ENCODE data around the gene SCIN. TPM values are rescaled to one million over a fixed set of nuclear protein-coding genes. Genes with fewer than 3 reads are reported as not detected.
"Not testable (repeated sequence)": the region's sequence is repeated elsewhere in the genome, so short reads cannot be mapped to it uniquely, and the experiment has no call there.

Gene SCIN
- total RNA-seq, 1 donor from 2014 or later = 3.9 TPM

GRCh38 chr7:12552876-12553275, 17.6 kb upstream of the SCIN start:
- Mint-ChIP-seq H3K27ac (no peak overlapping the region), H3K9me3 (peaks cover 6% of the 10 kb centered on the region), H3K36me3 (peaks cover 8% of the 10 kb centered on the region), H3K4me1 (ENCODE audit: unreplicated experiment) (peaks cover 14% of the 10 kb centered on the region), H3K27me3 (no peaks in the 10 kb centered on the region), H3K4me3 (no peak overlapping the region)
- DNase-seq (ENCODE audit: extremely low spot score, unreplicated experiment) = no peak
- no peak for TF ChIP-seq CTCF (conservative IDR thresholded peaks at IDR 0.05)

GRCh38 chr7:12553416-12553815, 17.1 kb upstream of the SCIN start:
- H3K27ac Mint-ChIP-seq = no peak overlapping the region
- no peak for TF ChIP-seq CTCF (conservative IDR thresholded peaks at IDR 0.05)
- peaks cover 8% of the 10 kb centered on the region for H3K36me3 Mint-ChIP-seq
- peaks cover 10% of the 10 kb centered on the region for H3K9me3 Mint-ChIP-seq
- no peaks in the 10 kb centered on the region for H3K27me3 Mint-ChIP-seq
- DNase-seq (ENCODE audit: extremely low spot score, unreplicated experiment) = no peak
- H3K4me3 Mint-ChIP-seq = no peak overlapping the region
- H3K4me1 Mint-ChIP-seq (ENCODE audit: unreplicated experiment) = peaks cover 14% of the 10 kb centered on the region

GRCh38 chr7:12554351-12554750, 16.2 kb upstream of the SCIN start:
- H3K9me3 Mint-ChIP-seq = peaks cover 10% of the 10 kb centered on the region
- no peak overlapping the region for H3K27ac Mint-ChIP-seq
- H3K27me3 Mint-ChIP-seq = no peaks in the 10 kb centered on the region
- no peak for TF ChIP-seq CTCF (conservative IDR thresholded peaks at IDR 0.05)
- H3K4me1 Mint-ChIP-seq (ENCODE audit: unreplicated experiment) = peaks cover 14% of the 10 kb centered on the region
- DNase-seq (ENCODE audit: extremely low spot score, unreplicated experiment) = no peak
- no peak overlapping the region for H3K4me3 Mint-ChIP-seq
- peaks cover 8% of the 10 kb centered on the region for H3K36me3 Mint-ChIP-seq

- Mint-ChIP-seq H3K27ac (no peak overlapping the region), H3K4me1 (ENCODE audit: unreplicated experiment) (peaks cover 14% of the 10 kb centered on the region), H3K27me3 (no peaks in the 10 kb centered on the region), H3K4me3 (no peak overlapping the region), H3K36me3 (peaks cover 8% of the 10 kb centered on the region), H3K9me3 (peaks cover 10% of the 10 kb centered on the region)
- no peak for TF ChIP-seq CTCF (conservative IDR thresholded peaks at IDR 0.05)
- no peak for DNase-seq (ENCODE audit: extremely low spot score, unreplicated experiment)
Measured at GRCh38 chr7:12554872-12555271, 15.6 kb upstream of the SCIN start.

GRCh38 chr7:12555695-12556094, 14.8 kb upstream of the SCIN start:
- peaks cover 10% of the 10 kb centered on the region for H3K9me3 Mint-ChIP-seq
- not testable (repeated sequence) for H3K27ac Mint-ChIP-seq; H3K27me3 Mint-ChIP-seq; DNase-seq (ENCODE audit: extremely low spot score, unreplicated experiment); H3K36me3 Mint-ChIP-seq; H3K4me3 Mint-ChIP-seq
- H3K4me1 Mint-ChIP-seq (ENCODE audit: unreplicated experiment) = peaks cover 14% of the 10 kb centered on the region

- Mint-ChIP-seq H3K4me1 (ENCODE audit: unreplicated experiment) (peaks cover 14% of the 10 kb centered on the region), H3K9me3 (peaks cover 10% of the 10 kb centered on the region)
- not testable (repeated sequence) for H3K27ac Mint-ChIP-seq; H3K4me3 Mint-ChIP-seq; DNase-seq (ENCODE audit: extremely low spot score, unreplicated experiment); H3K27me3 Mint-ChIP-seq; H3K36me3 Mint-ChIP-seq
Measured at GRCh38 chr7:12556139-12556792, 14.3 kb upstream of the SCIN start.

GRCh38 chr7:12557282-12557681, 13.2 kb upstream of the SCIN start:
- Mint-ChIP-seq H3K4me1 (ENCODE audit: unreplicated experiment) (peaks cover 14% of the 10 kb centered on the region), H3K27ac (peak overlapping the region; percentile 88), H3K27me3 (no peaks in the 10 kb centered on the region), H3K4me3 (no peak overlapping the region), H3K9me3 (peaks cover 10% of the 10 kb centered on the region), H3K36me3 (peaks cover 8% of the 10 kb centered on the region)
- no peak for TF ChIP-seq CTCF (conservative IDR thresholded peaks at IDR 0.05)
- no peak for DNase-seq (ENCODE audit: extremely low spot score, unreplicated experiment)

Measured in type B pancreatic cell (in vitro differentiated cells).